Measurements from ENCODE around the gene CTTNBP2NL.

GRCh38 chr1:112501810-112502641, 106.0 kb downstream of the CTTNBP2NL start:
- TF ChIP-seq CTCF (IDR thresholded peaks at IDR 0.05; ENCODE audit: poor library complexity) (peak; percentile 79), EZH2phosphoT487 (IDR thresholded peaks at IDR 0.05; ENCODE audit: low read depth, severe bottlenecking, unreplicated experiment) (no peak)
